GM19372 (cell line): ENCODE results near the gene HOMER2.
"Not testable (repeated sequence)": the region's sequence is repeated elsewhere in the genome, so short reads cannot be mapped to it uniquely, and the experiment has no call there.

Experiments used
- ATAC-seq: cut with Tn5 transposase; IDR thresholded peaks from one replicate; pipeline ENCODE4 v1.9.1; 2021; ENCODE audit warnings: mild to moderate bottlenecking, low read depth, moderate library complexity; ENCODE audit not compliant: unreplicated experiment

The HOMER2 gene

DNA sequence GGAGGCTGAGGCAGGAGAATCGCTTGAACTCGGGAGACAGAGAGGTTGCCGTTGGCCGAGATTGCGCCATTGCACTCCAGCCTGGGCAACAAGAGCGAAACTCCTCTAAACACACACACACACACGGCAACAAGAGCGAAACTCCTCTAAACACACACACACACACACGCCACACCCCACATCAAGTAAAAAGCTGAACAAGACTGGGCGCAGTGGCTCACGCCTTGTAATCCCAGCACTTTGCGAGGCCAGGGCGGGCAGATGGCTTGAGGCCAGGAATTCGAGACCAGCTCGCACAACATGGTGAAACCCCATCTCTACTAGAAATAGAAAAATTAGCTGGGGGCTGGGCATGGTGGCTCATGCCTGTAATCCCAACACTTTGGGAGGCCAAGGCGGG lies 49.0 kb downstream of the HOMER2 start:
- no peak for ATAC-seq

DNA sequence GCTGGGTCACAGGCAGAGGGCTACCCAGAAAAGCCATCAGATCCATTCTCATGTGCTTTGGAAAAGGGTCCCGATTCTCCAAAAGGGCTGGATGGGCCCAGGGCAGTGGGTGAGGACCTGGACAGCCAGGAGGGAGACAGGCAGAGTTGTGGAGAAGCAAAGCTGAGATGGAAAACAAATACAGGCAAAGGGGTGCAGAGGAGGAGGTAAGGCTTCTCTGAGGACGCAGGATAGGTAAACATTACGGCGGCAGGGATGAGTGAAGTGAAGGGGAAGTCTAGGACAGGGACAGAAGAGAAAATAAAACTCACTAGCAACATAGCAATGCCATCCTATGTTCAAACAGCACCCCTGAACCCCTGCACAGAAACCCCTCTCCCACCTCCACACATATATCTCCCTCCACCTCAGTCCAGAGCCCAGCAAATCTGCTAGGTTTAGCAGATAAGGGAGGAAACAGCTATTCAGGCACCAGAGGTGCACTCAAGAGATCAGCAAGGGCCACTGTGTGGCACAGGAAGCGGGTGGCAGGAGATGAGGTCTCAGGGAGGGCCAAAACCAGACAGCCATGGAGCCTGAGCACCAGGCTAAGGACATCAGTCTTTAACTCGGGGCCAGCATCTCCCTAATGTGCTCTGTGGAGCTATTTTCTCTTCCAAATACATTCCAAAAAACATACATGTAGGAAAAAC lies 51.3 kb downstream of the HOMER2 start:
- ATAC-seq, result no peak

DNA sequence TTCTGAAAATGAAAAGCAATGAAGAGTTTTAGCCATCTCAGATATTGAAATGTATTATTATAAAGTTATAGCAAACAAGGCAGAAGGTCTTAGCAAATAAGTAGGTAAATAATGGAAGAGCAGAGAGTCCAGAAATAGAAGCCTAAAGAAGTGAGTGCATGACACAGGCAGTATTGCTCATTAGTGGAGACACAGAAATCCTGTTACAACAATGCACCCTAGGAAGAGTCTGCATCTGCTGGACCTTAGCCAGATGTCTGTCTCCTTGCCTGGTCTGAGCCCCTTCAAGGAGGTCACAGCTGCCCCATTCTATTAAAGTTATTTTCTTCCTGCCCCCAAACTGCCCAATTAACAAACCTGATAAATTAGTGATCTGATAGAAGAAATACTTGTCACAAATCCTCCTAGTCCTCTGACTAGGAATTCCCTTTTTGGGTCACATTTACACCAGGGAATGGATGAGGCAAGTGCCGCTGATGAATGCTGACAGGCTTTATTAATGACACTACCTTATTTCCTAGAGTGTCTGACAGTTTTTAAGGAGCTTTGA lies 51.9 kb downstream of the HOMER2 start:
- ATAC-seq, result no peak

DNA sequence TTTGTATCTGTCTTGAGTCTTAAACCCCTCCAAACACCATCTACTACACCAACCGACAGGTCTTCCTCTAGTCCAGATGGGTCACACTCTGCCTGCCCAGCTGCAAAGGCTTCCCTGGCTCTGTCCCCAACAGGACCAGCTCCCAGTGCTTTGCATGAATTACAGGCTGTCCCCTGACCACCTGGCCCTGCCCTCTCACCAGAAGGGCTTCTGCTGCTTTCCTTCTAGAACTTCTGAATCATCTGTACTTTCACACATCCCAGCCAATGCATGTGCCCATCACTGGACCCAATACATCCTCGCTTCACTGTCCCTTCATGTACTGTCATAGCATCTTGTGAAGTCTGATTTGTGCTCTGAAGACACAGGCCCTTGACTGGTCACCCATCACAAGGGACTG lies 53.6 kb downstream of the HOMER2 start:
- ATAC-seq, result no peak

DNA sequence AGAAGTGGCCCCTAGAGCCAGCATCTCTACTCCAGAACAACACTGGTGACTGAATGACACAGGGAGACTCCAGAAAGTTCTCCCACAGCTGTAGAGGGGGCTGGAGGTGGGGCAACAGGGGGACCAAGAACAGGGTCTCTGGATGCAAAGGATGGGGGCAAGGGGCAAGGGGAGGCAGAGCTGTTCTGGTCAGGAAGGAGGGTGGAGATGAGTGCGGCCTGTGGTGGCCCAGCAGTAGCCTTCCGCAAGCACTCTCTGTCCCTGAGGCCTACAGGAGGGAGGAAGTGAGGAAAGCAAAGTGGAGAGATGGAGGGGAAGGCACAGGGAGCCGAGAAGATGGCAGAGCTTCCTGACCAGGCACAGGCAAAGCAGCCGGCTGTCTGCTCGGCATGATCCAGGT lies 56.5 kb downstream of the HOMER2 start:
- no peak for ATAC-seq

DNA sequence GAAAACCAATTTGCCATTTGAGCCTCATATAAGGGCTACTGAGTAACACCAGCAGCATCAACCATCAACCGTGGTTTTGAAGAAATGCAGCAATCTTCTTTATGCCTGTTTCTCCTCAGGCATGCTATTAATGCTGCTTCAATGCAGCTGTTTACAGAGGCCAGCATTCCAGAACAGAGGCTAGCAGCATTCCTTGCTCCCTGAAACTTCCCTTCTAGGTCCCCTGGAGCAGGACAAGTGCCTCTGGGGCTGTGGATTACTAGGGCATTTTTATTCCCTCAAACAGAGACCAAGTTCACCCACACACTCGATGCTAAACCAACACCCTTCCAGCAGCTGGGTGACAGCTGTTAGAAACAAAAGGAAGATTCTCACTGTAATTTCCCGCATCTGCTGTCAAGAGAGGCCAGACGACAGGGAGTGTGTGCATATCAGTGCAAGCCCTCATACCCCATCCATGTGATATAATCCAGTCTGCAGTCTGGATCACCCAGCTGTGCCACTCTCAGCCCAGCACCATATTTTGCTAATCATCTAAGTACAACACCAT lies 57.5 kb downstream of the HOMER2 start:
- ATAC-seq, result no peak

DNA sequence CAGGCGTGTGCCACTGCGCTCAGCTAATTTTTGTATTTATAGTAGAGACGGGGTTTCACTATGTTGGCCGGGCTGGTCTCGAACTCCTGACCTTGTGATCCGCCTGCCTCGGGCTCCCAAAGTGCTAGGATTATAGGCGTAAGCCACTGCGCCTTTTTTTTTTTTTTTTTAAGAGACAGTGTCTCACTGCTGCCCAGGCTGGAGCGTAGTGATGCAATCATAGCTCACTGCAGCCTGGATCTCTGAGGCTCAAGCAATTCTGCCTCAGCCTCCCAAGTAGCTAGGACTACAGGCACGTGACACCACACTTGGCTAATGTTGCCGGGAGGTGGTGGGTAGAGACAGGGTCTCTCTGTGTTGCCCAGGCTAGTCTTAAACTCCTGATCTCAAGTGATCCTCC lies 59.0 kb downstream of the HOMER2 start:
- ATAC-seq, result not testable (repeated sequence)

DNA sequence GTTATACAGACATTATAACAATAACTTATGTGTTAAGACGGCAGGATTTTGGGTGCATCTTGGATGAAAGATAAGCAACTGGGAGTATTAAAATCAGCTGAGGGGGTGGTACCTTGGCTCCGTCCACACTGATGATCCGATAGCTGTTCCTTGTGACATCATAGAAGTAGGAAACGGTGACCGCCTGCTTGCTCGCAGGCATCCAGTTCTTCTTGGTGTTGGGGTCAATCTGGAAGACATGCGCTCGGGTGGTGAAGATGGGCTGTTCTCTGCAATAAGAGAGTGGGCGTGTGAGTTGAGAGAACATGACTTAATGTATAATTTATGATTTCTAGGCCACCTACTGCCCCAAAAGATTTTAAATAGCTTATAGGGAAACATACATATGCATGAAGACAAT lies 59.9 kb downstream of the HOMER2 start:
- no peak for ATAC-seq

DNA sequence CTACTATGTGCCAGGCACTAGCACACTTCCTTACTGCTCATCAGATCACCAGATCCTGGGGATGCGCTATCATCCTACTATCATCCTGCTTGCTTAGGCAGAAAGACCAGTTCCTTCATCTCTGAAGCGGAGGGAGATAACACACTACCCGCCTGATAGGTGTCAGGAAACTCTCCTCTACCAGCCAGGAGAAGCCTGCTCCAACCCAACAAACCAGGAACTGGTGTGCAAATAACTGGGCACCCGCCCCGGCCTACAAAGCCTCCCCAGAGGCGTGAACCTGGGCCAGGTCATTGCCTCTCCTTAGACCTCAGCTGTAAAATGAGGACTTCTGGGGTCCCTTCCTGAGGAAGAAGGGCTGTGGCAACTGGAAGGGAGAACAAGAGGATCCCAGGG lies 61.5 kb downstream of the HOMER2 start:
- ATAC-seq, result no peak

DNA sequence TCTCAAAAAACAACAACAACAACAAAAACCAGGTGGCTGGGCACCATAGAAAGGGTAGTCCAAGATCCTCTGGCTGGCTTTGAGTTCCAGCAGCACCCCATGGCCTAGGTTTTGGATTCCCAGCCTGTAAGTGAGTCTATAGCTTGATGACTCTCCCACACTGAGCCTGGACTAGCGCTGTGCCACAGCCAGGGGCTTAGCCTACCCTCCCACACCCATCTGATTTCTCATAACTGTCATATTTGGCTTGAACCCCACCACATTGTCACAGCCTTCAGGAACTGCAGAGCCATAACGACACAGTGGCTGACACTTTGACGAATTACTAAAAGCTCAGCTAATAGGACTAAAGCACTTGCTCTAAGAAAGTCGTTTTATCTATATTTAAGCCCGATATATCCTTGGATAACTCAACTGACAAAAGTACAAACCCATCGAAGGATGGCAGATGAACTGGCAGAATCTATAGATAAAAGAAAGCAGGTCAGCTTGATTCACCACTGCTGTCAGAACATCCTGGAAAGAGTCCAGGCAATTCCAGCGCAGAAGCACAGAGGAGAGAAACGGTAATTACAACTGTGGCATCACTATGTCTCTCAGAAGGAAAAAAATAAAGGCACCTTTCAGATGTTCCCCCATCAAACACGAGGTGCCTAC lies 62.1 kb downstream of the HOMER2 start:
- no peak for ATAC-seq

DNA sequence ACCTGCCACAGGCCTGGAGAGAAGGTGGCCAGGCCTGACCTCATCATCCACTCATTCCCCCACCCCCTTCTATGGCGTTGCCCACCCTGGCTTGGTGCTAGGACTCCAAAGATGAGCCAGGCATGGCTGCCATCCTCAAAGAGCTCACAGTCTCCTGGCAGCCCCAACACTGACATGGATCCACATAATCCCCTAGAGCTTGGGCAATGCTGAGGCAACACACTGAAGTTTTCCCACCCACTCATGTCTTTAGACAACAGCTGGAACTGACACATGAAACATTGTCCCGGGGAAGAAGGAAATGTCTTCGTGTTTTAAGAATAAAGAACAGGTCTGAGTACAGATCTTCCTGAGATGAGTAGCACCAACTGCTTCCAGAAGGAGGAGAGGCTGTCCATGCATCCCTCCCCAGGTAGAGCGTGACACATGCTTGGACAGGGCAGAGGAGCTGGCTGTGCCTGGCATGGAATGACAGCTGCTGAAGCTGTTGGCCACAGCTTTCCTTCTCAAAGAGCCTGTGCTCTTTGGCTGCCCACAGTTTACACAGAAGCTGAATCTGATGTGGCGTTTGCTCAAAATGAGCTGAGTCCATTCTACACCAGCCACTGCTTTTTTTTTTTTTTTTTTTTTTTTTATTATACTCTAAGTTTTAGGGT lies 70.1 kb downstream of the HOMER2 start:
- ATAC-seq, result no peak

DNA sequence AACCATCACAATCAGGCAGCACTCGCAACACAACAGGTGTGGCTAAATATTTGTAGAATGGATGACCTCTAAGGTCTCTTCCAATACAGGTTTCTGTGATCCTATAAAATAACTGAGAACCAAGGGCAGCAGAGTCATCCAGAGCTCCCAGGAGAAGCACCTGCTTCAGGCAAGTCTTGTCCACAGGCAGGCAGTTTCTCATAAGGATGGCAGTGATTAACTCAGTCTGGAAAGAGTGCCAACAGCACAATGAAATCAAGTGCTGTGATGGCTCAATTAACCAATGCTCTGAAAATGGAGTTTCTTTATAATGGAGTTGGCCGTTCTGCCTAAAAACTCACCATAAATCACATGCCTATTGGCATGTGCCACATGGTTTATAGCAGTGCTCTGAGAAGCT lies 70.8 kb downstream of the HOMER2 start:
- ATAC-seq, result no peak

DNA sequence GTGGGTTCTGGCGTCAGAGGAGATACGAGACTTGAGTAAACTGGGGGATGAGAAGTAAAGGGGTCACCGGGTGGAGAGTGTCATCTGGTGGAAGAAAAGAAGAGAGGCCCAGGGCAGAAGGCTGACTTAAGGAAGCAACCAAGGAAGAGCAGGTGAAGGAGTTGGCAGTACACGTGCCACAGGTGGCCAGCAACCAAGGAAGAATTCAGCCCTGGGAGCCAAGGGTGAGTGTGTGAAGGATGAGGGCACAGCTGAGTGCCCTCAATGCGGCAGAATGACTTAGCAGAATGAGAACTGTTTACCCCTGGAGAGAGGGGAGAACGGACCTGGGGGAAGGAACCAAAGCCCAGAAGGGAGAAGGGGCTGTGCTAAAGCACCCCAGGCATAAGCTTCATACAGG lies 71.8 kb downstream of the HOMER2 start:
- no peak for ATAC-seq

DNA sequence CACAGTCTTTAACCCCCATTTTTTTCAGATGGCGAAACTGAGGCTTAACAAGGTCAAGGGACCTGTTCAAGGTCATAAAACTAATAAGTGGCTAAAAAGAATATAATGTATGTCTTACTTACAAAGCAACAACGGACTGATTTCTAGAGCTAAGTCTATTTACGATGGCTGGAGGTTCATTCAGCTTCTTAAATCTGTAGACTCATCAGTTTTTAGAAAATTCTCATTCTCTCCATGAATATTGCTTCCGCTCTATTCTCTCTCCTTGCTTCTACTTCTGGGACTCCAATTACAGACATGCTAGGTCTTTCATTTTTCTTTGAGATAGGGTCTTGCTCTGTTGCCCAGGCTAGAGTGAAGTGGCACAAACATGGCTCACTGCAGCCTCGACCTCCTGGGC lies 74.2 kb downstream of the HOMER2 start:
- ATAC-seq, result no peak

DNA sequence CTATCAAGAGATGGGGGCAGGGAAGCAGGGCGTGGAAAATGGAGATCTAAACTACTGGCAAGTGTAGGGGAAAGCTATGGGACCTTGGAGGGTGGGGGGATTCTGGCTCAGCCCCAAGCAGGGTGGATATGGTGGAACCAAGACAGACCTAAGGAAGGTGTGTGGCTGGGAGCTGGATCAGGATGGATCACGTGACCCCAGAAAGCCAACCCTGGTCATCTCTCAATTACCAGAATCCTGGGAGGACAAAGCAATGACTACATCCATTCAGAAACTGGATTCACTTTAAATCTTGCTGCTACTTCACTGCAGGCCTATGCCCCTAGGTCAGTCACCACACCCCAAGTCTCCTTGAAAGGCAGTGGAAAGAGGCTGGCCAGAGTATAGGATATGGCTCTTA lies 74.7 kb downstream of the HOMER2 start:
- no peak for ATAC-seq

DNA sequence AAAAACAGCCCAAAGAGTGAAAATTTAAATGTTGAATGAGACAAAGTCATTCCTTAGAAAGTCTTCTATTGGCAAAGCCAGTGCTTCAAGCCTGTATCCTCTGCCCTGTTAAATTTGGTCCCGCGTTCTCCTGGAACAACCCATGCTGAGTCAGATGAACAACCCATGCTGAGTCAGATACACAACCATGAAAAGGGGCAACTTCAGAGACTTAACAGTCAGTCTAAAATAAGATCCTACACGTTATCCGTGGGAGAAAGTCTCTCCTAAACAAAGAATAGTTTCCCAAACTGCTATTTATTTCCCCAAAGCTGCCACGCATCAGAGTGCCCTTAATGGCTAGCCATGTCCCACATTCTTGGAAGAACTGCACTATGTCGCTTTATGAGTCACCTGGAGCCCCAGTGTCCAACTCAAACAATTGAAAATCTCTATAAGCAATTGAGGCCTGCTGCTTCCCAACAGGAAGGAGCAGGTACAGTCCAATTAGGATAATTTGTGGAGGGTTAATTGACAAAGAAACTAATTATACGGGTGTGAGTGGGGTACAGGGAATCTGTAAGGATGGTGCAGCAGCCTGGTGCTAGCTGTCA lies 77.0 kb downstream of the HOMER2 start:
- ATAC-seq, result no peak

DNA sequence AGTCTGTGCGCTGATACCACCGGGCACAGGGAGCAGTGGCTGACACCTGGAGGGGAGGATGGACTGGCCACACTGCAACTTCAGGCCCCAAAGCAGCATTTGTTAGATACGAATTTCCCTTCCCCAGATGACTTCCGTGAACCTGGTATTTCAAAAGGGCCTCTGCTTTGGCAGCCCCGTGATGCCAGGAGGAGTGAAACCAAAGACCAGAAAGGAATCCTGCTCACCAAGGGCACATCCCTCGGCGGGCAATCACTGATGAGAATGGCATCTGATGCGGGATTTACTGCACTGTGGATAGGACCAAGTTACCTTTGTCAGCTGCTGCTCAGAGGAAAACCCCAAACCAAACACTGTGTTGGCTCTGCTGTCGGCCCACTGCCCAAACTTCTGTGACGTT lies 77.6 kb downstream of the HOMER2 start:
- ATAC-seq, result no peak

DNA sequence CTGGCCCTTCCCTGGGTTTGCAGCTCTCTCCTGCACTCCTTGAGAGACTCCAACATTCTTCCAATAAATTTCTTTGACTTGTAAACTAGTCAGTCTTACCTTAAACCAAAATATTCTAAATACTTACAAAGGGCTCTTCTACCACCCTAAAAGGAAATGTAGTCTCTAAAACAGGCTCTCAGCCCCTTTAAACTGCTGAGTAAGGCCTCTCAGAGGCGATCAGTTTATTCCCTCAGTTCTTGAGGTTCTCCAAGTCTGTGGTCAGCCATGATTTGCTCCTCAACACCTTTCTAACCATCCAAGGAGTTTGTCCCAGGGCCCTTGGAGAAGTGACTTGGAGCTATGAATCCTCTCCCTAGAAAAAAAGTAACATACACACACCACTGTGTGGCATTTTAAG lies 78.3 kb downstream of the HOMER2 start:
- ATAC-seq, result no peak

DNA sequence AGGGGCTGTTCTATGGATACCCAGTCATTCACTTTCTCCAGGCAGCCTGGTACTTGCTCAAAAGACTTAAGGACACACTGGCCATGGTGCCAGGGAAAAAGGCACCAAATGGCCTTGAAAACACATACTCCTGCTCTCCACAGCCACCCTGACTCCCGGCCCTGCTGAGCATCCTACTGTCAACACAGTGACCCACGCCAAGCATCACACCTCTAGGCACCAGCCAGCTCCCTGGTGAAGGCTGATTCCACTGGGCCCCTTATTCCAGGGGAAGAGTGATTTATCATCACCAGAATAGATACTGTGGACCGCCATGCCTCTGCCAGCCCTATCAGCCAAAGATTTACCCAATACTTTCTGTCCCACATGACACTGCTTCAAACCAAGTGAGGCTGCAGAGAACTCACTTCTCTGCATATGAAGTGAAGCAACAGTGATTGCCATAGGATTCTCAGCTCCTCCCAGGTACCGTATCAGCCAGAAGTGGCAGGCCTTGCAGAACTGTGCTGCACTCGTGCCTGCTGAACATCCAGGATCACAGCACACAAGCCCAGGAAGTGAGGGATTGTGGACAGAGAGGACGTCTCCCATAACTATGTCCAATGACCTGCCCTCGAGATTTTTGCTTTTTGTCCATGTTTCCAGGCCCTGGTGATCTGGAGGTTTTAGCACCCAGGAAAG lies 79.4 kb downstream of the HOMER2 start:
- ATAC-seq, result no peak

DNA sequence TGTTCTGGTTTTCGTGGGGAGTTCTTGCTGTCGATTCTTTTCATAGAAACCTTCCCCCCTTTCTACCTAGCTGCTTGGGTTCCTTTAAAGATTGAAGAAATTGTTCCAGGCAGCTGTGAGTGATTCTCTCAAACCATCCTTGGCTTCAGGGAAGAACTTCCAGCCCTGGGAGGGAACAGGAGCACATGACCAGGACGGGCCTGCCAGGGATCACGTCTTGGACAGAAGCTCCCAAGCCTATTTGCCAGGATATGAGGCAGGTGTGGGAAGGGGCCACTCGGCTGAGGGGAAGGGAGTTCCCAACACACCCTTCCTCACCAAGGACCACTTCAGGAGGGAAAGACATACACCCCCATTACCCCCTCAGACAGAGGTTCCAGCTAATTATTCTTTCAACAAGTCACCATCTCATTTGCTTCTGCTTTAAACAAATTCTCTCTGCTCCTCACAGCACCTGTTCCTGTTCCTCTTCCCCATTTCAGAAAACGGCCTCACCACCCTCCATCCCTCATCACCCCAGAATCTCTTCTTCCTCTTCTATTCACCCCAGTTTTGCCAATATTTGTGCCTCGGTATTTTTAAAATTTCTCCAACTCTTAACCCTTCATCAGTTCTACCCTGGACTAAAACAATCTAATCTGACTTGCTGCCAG lies 80.6 kb downstream of the HOMER2 start:
- no peak for ATAC-seq
